Measurements from ENCODE around the gene SOBP.

SOBP gene

DNA sequence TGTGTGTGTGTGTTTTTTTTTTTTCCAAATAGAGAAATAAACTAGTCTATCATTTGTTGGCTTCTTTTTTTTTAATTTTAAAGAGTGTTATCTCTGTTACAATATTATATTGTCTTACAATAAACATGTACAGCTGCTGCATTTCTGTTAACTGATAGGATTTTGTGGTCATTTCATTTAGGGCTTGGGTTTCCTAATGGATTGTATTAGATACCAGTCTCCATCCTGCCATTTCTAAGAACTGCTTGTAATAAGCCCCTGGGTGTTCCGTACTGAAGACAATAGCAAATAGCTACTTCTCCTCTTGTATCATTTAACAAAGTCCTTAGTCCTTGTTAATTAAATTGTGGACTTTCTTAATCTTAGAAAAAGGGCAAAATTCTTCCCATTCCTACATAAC lies 45.7 kb downstream of the SOBP start:
- TF ChIP-seq CTCF (IDR thresholded peaks at IDR 0.05): no peak
- Mint-ChIP-seq H3K36me3 (ENCODE audit: low read depth) (peaks cover 67% of the 10 kb centered on the region), H3K4me3 (no peak overlapping the region), H3K27ac (no peak overlapping the region), H3K4me1 (peaks cover 53% of the 10 kb centered on the region), H3K9me3 (no peaks in the 10 kb centered on the region), H3K27me3 (ENCODE audit: low read depth, poor library complexity) (no peaks in the 10 kb centered on the region)
- DNase-seq: no peak

DNA sequence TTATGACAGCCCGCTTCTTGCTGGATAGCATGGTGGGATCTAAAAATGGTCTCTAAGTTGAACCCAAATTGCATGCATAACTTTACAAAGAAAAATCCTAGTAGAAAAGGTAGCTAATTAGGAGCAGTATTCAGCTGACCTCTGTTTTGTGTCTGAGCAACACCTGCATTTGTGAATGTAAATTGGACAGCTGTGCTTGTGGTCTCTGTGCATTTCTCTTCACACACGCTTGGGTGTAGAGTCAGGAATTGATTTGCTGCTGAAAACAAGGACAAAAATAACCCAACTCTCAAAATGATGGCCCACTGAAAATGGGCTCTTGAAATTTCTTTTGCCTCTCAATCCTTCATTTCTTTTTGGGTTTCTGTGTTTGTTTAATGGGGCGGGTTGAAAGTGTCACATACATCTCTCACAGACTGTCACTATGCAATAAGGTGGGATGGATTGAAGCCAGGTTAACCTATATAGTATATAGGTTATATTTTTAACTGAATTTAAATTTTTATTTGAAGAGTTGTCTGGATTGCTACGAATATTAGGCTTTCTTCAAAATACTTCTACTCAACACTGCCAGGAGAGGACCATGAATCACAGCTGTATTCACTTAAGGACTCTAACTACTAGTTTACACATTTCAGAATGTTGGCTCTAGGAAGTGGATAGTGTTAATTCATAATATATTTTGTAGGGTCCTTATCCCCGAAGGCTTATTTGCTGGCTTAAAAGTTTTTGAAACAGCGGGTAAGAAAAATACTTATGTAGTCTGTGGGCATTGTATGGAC lies 46.5 kb downstream of the SOBP start:
- no peaks in the 10 kb centered on the region for H3K27me3 Mint-ChIP-seq (ENCODE audit: low read depth, poor library complexity)
- no peak overlapping the region for H3K27ac Mint-ChIP-seq
- peaks cover 60% of the 10 kb centered on the region for H3K36me3 Mint-ChIP-seq (ENCODE audit: low read depth)
- peaks cover 48% of the 10 kb centered on the region for H3K4me1 Mint-ChIP-seq
- no peak for DNase-seq
- no peak overlapping the region for H3K4me3 Mint-ChIP-seq
- no peaks in the 10 kb centered on the region for H3K9me3 Mint-ChIP-seq
- no peak for TF ChIP-seq CTCF (IDR thresholded peaks at IDR 0.05)

DNA sequence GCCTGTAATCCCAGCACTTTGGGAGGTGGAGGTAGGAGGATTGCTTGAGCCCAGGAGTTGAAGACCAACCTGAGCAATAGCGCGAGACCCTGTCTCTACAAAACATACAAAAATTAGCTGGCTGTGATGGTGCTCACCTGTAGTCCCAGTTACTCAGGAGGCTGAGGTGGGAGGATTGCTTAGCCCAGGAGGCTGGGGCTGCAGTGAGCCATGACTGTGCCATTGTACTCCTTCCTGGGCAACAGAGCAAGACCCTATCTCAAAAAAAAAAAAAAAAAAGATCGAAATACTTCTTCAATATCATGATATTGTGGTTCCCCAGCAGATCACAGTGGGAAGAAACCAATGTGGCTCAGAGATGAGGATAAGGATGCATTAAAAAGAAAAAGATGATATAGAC lies 47.6 kb downstream of the SOBP start:
- Mint-ChIP-seq H3K4me3 (no peak overlapping the region), H3K27ac (no peak overlapping the region), H3K4me1 (peaks cover 46% of the 10 kb centered on the region), H3K9me3 (no peaks in the 10 kb centered on the region), H3K27me3 (ENCODE audit: low read depth, poor library complexity) (no peaks in the 10 kb centered on the region), H3K36me3 (ENCODE audit: low read depth) (peaks cover 59% of the 10 kb centered on the region)
- DNase-seq: no peak
- TF ChIP-seq CTCF (IDR thresholded peaks at IDR 0.05): no peak

DNA sequence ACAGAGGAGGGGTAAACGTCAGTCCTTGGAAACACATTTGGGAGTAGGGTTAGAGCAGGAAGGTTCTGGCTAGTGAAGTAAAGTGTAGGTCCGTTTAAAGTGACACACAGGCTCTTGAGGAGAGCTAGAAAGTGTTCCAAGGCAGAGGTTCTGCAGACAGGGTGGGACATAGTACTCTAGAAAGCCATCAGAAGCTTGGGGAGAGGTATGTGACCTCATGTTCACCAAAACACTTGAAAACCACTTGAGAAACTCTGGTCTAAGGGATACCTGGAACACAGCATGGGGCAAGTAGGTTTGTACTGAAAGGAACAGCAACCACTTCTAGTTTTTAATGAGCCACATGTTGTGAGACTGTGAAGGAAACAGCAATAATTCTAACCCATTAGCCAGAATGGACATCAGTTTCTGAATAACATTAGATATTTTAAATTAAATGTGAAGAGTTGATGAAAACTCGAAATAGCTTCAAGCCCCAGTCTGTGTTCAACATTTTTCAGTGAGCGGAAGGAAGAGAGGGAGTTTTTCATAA lies 49.0 kb downstream of the SOBP start:
- H3K4me1 Mint-ChIP-seq: peaks cover 32% of the 10 kb centered on the region
- DNase-seq: no peak
- TF ChIP-seq CTCF (IDR thresholded peaks at IDR 0.05): no peak
- no peak overlapping the region for H3K4me3 Mint-ChIP-seq
- H3K9me3 Mint-ChIP-seq: no peaks in the 10 kb centered on the region
- no peaks in the 10 kb centered on the region for H3K27me3 Mint-ChIP-seq (ENCODE audit: low read depth, poor library complexity)
- peak overlapping the region; percentile 85 for H3K27ac Mint-ChIP-seq
- peaks cover 59% of the 10 kb centered on the region for H3K36me3 Mint-ChIP-seq (ENCODE audit: low read depth)

- Mint-ChIP-seq H3K36me3 (ENCODE audit: low read depth) (peaks cover 60% of the 10 kb centered on the region), H3K27ac (peak overlapping the region; percentile 66), H3K27me3 (ENCODE audit: low read depth, poor library complexity) (no peaks in the 10 kb centered on the region), H3K4me1 (peaks cover 31% of the 10 kb centered on the region), H3K9me3 (no peaks in the 10 kb centered on the region), H3K4me3 (no peak overlapping the region)
- no peak for TF ChIP-seq CTCF (IDR thresholded peaks at IDR 0.05)
- DNase-seq: no peak
Observed at GRCh38 chr6:107539409-107539808, 49.5 kb downstream of the SOBP start.

All from nephron progenitor cell (in vitro differentiated cells).